Transverse colon (tissue), 4 donors: ENCODE measurements around the gene CDO1.

ENCODE experiments used
- CTCF ChIP-seq, 5 experiments: fragments of 200-600 bp in 3 of 5; fragments of 450-650 bp in 2 of 5; sonication (generic) in 3 of 5; IDR thresholded peaks; 1 replicate in 2 of 5; 2 replicates in 3 of 5; pipeline ENCODE4 v1.5.1; 2016 to 2017; ENCODE audit warnings: antibody characterized with exemption in 5 of 5, inconsistent platforms in 3 of 5, mild to moderate bottlenecking in 2 of 5, moderate library complexity in 1 of 5
- POLR2A ChIP-seq: fragments of 450-650 bp; IDR thresholded peaks from one replicate; pipeline ENCODE4 v1.6.1; 2016; ENCODE audit warnings: antibody characterized with exemption, mild to moderate bottlenecking, moderate library complexity
- POLR2AphosphoS5 ChIP-seq, 3 donors: sonication (generic); formaldehyde crosslinking; IDR thresholded peaks; one replicate each; pipeline ENCODE4 v1.6.1; 2016; ENCODE audit warnings: antibody characterized with exemption in 3 of 3

GRCh38 chr5:115767424-115767823 is 49.0 kb downstream of the CDO1 start:
- TF ChIP-seq CTCF (IDR thresholded peaks at IDR 0.05) (no peak), POLR2A (no peak), POLR2AphosphoS5 (IDR thresholded peaks at IDR 0.05) (no peak)
